ENCODE results near the gene FRRS1L. TPM values are rescaled to one million over a fixed set of nuclear protein-coding genes. Genes with fewer than 3 reads are reported as not detected.

Gene FRRS1L
- total and polyA plus RNA-seq, 2 of the 13 experiments (the other 11 are each of a cell fraction or from before 2014, with no cell fraction given): 0.02 to 0.03 TPM

- Histone ChIP-seq H3K4me1 (ENCODE audit: insufficient read depth, low read length) (peaks cover 19% of the 10 kb centered on the region), H3K9ac (ENCODE audit: insufficient read depth, low read depth, low read length) (no peak overlapping the region), H3K4me2 (ENCODE audit: low read depth, low read length) (no peak overlapping the region), H3K9me3 (ENCODE audit: low read length) (no peaks in the 10 kb centered on the region), H3K27me3 (ENCODE audit: control insufficient read depth in 1 of 2, insufficient read depth in 2 of 2, low read length in 2 of 2) (0 out of 5 replicates have a peak, but pooled peaks cover 0 to 2% of the 10 kb centered on the region in 2 experiments), H3K27ac (ENCODE audit: extremely low read length, insufficient read depth, low read length) (no peak overlapping the region), H2AFZ (ENCODE audit: low read length) (no peak overlapping the region), H3K4me3 (replicated peaks in 1 of 3; ENCODE audit: insufficient read depth in 1 of 3, low read depth in 2 of 3, low read length in 3 of 3) (no peak overlapping the region), H3K79me2 (ENCODE audit: insufficient read depth, low read length) (no peaks in the 10 kb centered on the region), H3K36me3 (replicated peaks in 1 of 2; ENCODE audit: control insufficient read depth in 1 of 2, insufficient read depth in 2 of 2, low read length in 2 of 2) (no peaks in the 10 kb centered on the region), H4K20me1 (ENCODE audit: insufficient read depth, low read length) (no peaks in the 10 kb centered on the region)
- POLR2A ChIA-PET: interaction anchor here (1.5 kb wide), 1 partner anchor 17 kb away, joined by 3 read pairs; no protein-coding TSS in a partner anchor
- BruUV-seq (replicated peaks): no TSS peak
- FAIRE-seq: no peak
- in situ Hi-C loops (cut with HindIII; ENCODE audit: extremely low pct_ligation_motif_present, low pct_unique_long_range_greater_than_20kb): loop anchor here (25.0 kb wide), 1 partner anchor 336 kb away; no protein-coding TSS in a partner anchor
- CTCF ChIA-PET (ENCODE audit: low intra/inter-chr PET ratio, low total read pairs): no interaction called here
- DNase-seq (ENCODE audit: low spot score): no peak
- ATAC-seq: no peak
- 66% methylated on average over 8 of the region's 8 CpGs for WGBS (ENCODE audit: low lambda C conversion rate)
- no peak for TF ChIP-seq ZNF549 (CRISPR knock-in tag; IDR thresholded peaks at IDR 0.05)
- intact Hi-C loops (cut with micrococcal nuclease; ENCODE audit: unreplicated experiment): no loop called here
Observed at GRCh38 chr9:109176386-109176785, 9.3 kb upstream of the FRRS1L start.

- Histone ChIP-seq H3K27me3 (ENCODE audit: control insufficient read depth in 1 of 2, insufficient read depth in 2 of 2, low read length in 2 of 2) (no peaks in the 10 kb centered on the region), H3K4me1 (ENCODE audit: insufficient read depth, low read length) (peaks cover 14% of the 10 kb centered on the region), H3K36me3 (replicated peaks in 1 of 2; ENCODE audit: control insufficient read depth in 1 of 2, insufficient read depth in 2 of 2, low read length in 2 of 2) (no peaks in the 10 kb centered on the region), H4K20me1 (ENCODE audit: insufficient read depth, low read length) (no peaks in the 10 kb centered on the region), H3K4me2 (ENCODE audit: low read depth, low read length) (no peak overlapping the region), H3K9ac (ENCODE audit: insufficient read depth, low read depth, low read length) (no peak overlapping the region), H3K79me2 (ENCODE audit: insufficient read depth, low read length) (no peaks in the 10 kb centered on the region), H3K4me3 (replicated peaks in 1 of 3; ENCODE audit: insufficient read depth in 1 of 3, low read depth in 2 of 3, low read length in 3 of 3) (no peak overlapping the region), H2AFZ (ENCODE audit: low read length) (no peak overlapping the region), H3K27ac (ENCODE audit: extremely low read length, insufficient read depth, low read length) (no peak overlapping the region), H3K9me3 (ENCODE audit: low read length) (no peaks in the 10 kb centered on the region)
- intact Hi-C loops (cut with micrococcal nuclease; ENCODE audit: unreplicated experiment) (no loop called here), in situ Hi-C loops (cut with HindIII; ENCODE audit: extremely low pct_ligation_motif_present, low pct_unique_long_range_greater_than_20kb) (no loop called here)
- ChIA-PET POLR2A (no interaction called here), CTCF (ENCODE audit: low intra/inter-chr PET ratio, low total read pairs) (no interaction called here)
- ATAC-seq (no peak), FAIRE-seq (no peak), DNase-seq (ENCODE audit: low spot score) (no peak)
- WGBS (ENCODE audit: low lambda C conversion rate): 11% methylated on average over 1 of the region's 1 CpG
- BruUV-seq (replicated peaks): no TSS peak
- TF ChIP-seq ZNF672 (CRISPR knock-in tag; IDR thresholded peaks at IDR 0.05): no peak
- TF ChIP-seq NFE2L1 (CRISPR knock-in tag; IDR thresholded peaks at IDR 0.05; ENCODE audit: borderline replicate concordance): no peak
- no peak for TF ChIP-seq PTBP1 (IDR thresholded peaks at IDR 0.05; ENCODE audit: low read depth, low read length, poor library complexity, severe bottlenecking)
- TF ChIP-seq HOXA7 (CRISPR knock-in tag; IDR thresholded peaks at IDR 0.05): no peak
- no peak for TF ChIP-seq HMGXB4 (CRISPR knock-in tag; IDR thresholded peaks at IDR 0.05; ENCODE audit: borderline replicate concordance in 1 of 2, low read depth in 1 of 2)
- no peak for TF ChIP-seq ZNF205 (CRISPR knock-in tag; IDR thresholded peaks at IDR 0.05)
- no peak for TF ChIP-seq ZBTB2 (CRISPR knock-in tag; IDR thresholded peaks at IDR 0.05; ENCODE audit: low read depth)
- no peak for TF ChIP-seq ZNF720 (CRISPR knock-in tag; IDR thresholded peaks at IDR 0.05)
- no peak for TF ChIP-seq ZNF530 (CRISPR knock-in tag; IDR thresholded peaks at IDR 0.05; ENCODE audit: low read depth)
- no peak for TF ChIP-seq PRPF4 (IDR thresholded peaks at IDR 0.05; ENCODE audit: low read depth, low read length, poor library complexity, severe bottlenecking)
- TF ChIP-seq TBX2 (CRISPR knock-in tag; IDR thresholded peaks at IDR 0.05; ENCODE audit: borderline replicate concordance): no peak
- no peak for TF ChIP-seq ZBTB49 (CRISPR knock-in tag; IDR thresholded peaks at IDR 0.05; ENCODE audit: borderline replicate concordance)
Observed at GRCh38 chr9:109172935-109173334, 5.9 kb upstream of the FRRS1L start.

Data from HepG2 (cell line).